ENCODE results near the gene CAMK2D. TPM values are rescaled to one million over a fixed set of nuclear protein-coding genes. Genes with fewer than 3 reads are reported as not detected.

The CAMK2D gene
- total RNA-seq, 1 donor from 2014 or later: 31.7 TPM

DNA sequence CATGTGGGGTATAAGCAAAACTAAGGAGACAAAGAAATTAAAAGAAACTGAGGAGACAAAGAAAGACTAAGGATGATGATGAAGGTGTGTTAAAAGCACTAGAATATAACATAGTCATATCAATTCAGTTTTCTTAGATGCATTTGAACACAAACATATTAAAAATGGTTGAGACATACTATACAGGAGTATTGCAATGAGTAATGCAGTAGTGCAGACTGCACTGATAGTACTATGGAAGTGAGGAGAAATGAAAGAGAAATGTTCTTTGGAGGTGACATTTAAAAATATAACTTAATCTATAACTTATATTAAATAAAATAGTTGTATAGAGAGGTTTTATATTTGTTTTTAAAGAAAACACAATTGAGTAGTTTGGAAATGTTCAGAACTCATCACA, 279.2 kb downstream of the CAMK2D start:
- Mint-ChIP-seq H3K27me3 (ENCODE audit: low read depth) (no peaks in the 10 kb centered on the region), H3K9me3 (no peaks in the 10 kb centered on the region), H3K27ac (no peak overlapping the region), H3K4me1 (peaks cover 6% of the 10 kb centered on the region), H3K36me3 (no peaks in the 10 kb centered on the region), H3K4me3 (no peak overlapping the region)
- TF ChIP-seq CTCF (IDR thresholded peaks at IDR 0.05; ENCODE audit: unreplicated experiment): no peak
- no peak for DNase-seq (ENCODE audit: low spot score in 2 of 2, unreplicated experiment in 2 of 2)

DNA sequence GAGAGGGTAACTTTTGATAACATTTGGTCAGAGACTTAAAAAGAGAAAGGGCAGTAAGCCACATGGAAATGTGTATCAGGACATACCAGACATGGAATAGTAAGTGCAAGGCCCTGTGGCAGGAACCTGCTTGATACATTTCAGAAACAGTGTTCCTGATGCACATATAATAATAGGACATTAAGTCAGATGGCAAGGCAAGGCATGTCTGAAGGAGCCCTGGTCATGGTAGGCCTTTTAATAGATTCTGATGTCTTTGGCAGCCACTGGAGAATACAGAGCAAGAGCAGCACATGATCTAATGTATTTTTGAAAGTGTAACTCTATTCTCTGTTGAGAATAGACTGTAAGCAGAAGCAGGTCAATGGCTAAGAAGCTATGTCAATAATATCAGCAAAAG, 279.7 kb downstream of the CAMK2D start:
- TF ChIP-seq CTCF (IDR thresholded peaks at IDR 0.05; ENCODE audit: unreplicated experiment): no peak
- Mint-ChIP-seq H3K27ac (no peak overlapping the region), H3K27me3 (ENCODE audit: low read depth) (no peaks in the 10 kb centered on the region), H3K4me1 (peaks cover 6% of the 10 kb centered on the region), H3K9me3 (peaks cover 2% of the 10 kb centered on the region), H3K4me3 (no peak overlapping the region), H3K36me3 (peaks cover 3% of the 10 kb centered on the region)
- DNase-seq (ENCODE audit: low spot score in 2 of 2, unreplicated experiment in 2 of 2): no peak

DNA sequence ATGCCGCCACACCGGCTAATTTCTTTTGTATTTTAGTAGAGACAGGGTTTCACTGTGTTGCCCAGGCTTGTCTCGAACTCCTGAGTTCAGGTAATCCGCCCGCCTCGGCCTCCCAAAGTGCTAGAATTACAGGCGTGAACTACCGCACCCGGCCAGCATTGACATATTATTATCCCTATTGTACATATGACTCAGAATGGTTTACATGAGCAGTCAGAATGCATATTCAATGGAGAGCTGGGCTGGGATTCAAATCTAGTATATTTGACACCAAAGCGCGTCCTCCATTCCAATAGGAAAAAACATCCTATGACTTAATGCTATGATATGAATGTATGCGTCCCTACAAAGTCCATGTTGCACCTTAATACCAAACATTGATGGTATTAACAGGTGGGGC, 281.4 kb downstream of the CAMK2D start:
- H3K4me3 Mint-ChIP-seq: no peak overlapping the region
- no peak for DNase-seq (ENCODE audit: low spot score in 2 of 2, unreplicated experiment in 2 of 2)
- no peak for TF ChIP-seq CTCF (IDR thresholded peaks at IDR 0.05; ENCODE audit: unreplicated experiment)
- no peak overlapping the region for H3K27ac Mint-ChIP-seq
- peaks cover 6% of the 10 kb centered on the region for H3K4me1 Mint-ChIP-seq
- H3K36me3 Mint-ChIP-seq: peaks cover 16% of the 10 kb centered on the region
- peaks cover 10% of the 10 kb centered on the region for H3K9me3 Mint-ChIP-seq
- no peaks in the 10 kb centered on the region for H3K27me3 Mint-ChIP-seq (ENCODE audit: low read depth)

DNA sequence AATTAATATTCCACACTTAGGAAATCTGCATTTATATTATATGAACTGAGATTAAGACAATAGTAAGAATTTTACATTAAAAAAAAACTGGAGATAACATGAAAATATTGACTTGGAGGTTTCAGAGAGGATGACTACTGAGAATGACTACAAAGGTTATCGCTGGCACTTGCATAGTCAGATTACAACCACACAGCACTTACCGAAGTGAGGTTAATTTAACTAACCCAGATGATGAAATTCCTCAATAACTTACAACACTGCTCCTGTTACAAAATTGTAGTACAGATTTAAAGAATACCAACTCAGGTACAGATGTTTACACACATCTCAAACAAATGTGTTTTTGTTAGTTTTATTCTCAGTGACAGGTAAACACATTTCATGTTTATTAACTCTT, 283.5 kb downstream of the CAMK2D start:
- peaks cover 10% of the 10 kb centered on the region for H3K9me3 Mint-ChIP-seq
- no peak overlapping the region for H3K4me3 Mint-ChIP-seq
- no peak overlapping the region for H3K27ac Mint-ChIP-seq
- DNase-seq (ENCODE audit: low spot score in 2 of 2, unreplicated experiment in 2 of 2): no peak
- H3K27me3 Mint-ChIP-seq (ENCODE audit: low read depth): no peaks in the 10 kb centered on the region
- TF ChIP-seq CTCF (IDR thresholded peaks at IDR 0.05; ENCODE audit: unreplicated experiment): no peak
- peaks cover 16% of the 10 kb centered on the region for H3K36me3 Mint-ChIP-seq
- peaks cover 6% of the 10 kb centered on the region for H3K4me1 Mint-ChIP-seq

- no peak for DNase-seq (ENCODE audit: low spot score in 2 of 2, unreplicated experiment in 2 of 2)
- TF ChIP-seq CTCF (IDR thresholded peaks at IDR 0.05; ENCODE audit: unreplicated experiment): no peak
- Mint-ChIP-seq H3K9me3 (peaks cover 10% of the 10 kb centered on the region), H3K27me3 (ENCODE audit: low read depth) (peaks cover 2% of the 10 kb centered on the region), H3K4me1 (peaks cover 6% of the 10 kb centered on the region), H3K27ac (no peak overlapping the region), H3K4me3 (no peak overlapping the region), H3K36me3 (peaks cover 16% of the 10 kb centered on the region)
Measured at GRCh38 chr4:113476800-113477199, 284.7 kb downstream of the CAMK2D start.

GRCh38 chr4:113474017-113474416, 287.5 kb downstream of the CAMK2D start:
- Mint-ChIP-seq H3K27me3 (ENCODE audit: low read depth) (peaks cover 2% of the 10 kb centered on the region), H3K9me3 (peaks cover 10% of the 10 kb centered on the region), H3K4me3 (no peak overlapping the region), H3K27ac (no peak overlapping the region), H3K36me3 (peaks cover 18% of the 10 kb centered on the region), H3K4me1 (peaks cover 3% of the 10 kb centered on the region)
- TF ChIP-seq CTCF (IDR thresholded peaks at IDR 0.05; ENCODE audit: unreplicated experiment): no peak
- DNase-seq (ENCODE audit: low spot score in 2 of 2, unreplicated experiment in 2 of 2): no peak

All from mesothelial cell of epicardium (in vitro differentiated cells).